ENCODE data around the gene BMERB1. TPM values are rescaled to one million over a fixed set of nuclear protein-coding genes. Genes with fewer than 3 reads are reported as not detected.
A peak's percentile ranks its signal among the peaks of the same experiment; 100 is the strongest.
"Not testable (repeated sequence)": the region's sequence is repeated elsewhere in the genome, so short reads cannot be mapped to it uniquely, and the experiment has no call there.

The BMERB1 gene
- total RNA-seq, 1 donor from 2014 or later: 75.3 TPM

DNA sequence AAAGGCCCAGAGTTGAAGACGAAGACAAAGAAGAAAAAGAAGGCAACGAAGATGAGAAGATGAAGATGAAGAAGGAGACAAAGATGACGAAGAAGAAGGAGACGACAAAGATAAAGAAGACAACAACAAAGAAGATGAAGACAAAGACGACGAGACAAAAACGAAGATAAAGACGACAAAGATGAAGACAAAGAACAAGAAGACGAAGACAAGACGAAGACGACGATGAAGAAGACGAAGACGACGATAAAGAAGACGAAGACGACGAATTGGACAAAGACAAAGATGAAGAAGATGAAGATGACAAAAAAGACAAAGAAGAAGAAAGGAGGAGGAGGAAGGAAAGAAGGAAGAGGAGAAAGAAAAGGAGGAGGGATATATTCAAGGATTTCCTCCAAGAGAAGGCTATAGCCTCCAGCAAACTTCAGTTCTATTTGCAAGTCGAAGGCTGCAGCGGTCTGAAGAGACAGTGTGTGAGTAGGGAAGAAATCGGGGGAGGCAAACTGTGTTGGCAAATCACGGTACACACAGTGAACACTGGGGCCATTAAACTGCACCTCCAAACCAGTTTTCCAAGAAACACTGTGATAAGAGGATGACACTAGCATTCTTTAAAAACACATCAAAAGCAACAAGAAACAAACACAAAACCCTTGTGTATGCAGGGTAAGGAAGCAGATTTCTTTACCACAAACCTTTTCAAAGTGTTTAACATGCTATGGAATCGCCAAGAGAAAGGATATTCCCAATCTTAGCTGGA lies 168.1 kb downstream of the BMERB1 start:
- Histone ChIP-seq H3K9me3 (replicated peaks) (no peaks in the 10 kb centered on the region), H3K27ac (replicated peaks) (no peak overlapping the region), H3K27me3 (ENCODE audit: low read depth) (no peaks in the 10 kb centered on the region), H3K36me3 (peaks cover 93% of the 10 kb centered on the region), H3K4me1 (peaks cover 21% of the 10 kb centered on the region), H3K4me3 (no peak overlapping the region)
- no peak for DNase-seq
- TF ChIP-seq, protein P1, sequence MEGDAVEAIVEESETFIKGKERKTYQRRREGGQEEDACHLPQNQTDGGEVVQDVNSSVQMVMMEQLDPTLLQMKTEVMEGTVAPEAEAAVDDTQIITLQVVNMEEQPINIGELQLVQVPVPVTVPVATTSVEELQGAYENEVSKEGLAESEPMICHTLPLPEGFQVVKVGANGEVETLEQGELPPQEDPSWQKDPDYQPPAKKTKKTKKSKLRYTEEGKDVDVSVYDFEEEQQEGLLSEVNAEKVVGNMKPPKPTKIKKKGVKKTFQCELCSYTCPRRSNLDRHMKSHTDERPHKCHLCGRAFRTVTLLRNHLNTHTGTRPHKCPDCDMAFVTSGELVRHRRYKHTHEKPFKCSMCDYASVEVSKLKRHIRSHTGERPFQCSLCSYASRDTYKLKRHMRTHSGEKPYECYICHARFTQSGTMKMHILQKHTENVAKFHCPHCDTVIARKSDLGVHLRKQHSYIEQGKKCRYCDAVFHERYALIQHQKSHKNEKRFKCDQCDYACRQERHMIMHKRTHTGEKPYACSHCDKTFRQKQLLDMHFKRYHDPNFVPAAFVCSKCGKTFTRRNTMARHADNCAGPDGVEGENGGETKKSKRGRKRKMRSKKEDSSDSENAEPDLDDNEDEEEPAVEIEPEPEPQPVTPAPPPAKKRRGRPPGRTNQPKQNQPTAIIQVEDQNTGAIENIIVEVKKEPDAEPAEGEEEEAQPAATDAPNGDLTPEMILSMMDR (IDR thresholded peaks at IDR 0.05; ENCODE audit: borderline replicate concordance): no peak
- intact Hi-C loops (cut with micrococcal nuclease): no loop called here

DNA sequence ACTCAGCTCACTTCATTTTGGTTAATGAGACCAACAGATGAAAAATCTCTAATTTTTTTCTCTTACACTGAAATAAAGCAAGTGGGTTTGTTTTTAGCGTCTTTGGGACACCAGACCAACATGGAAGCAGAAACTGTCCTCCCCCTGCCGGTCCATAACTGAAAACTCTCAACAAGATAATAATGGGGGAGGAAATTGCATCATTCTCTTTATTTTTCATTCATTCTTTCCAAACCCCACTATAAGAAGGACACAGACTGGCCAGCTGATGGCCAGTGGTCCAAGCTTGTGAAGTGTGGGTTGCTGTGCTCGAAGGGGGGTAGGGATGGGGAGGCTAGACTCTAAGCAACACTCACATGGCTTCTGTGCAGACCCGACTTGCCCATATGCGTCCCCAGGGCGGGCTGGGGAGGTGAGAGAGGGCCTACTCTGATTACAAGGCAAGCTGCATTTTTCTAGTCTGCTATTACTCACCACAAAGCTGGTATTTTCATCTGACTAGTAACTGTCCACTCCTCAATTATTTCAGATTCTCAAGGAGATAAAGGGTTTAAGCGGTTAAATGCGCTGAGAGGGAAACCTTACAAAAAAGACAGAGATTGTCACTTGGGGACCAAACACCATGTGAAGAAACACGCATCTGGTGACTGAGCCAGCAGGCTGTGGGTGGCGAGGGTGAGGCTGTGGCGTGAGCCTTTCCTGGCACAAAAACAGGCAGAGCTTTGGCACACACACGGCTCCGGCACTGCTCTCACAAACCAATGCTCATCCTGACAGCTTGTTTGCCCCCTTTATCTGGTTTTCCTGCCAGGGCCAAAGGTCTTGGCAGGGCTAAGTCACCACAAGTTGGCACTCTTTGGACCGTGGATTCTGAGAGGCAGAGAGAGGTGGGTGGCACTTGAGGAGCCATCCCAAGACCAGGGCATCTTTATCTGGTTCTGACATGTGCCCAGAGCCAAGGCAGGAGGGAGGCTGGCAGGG lies 170.4 kb downstream of the BMERB1 start:
- H3K27ac ChIP-seq (replicated peaks): no peak overlapping the region
- no peak for DNase-seq
- H3K4me1 ChIP-seq: peaks cover 29% of the 10 kb centered on the region
- intact Hi-C loops (cut with micrococcal nuclease): no loop called here
- H3K9me3 ChIP-seq (replicated peaks): no peaks in the 10 kb centered on the region
- H3K27me3 ChIP-seq (ENCODE audit: low read depth): no peaks in the 10 kb centered on the region
- no peak overlapping the region for H3K4me3 ChIP-seq
- peaks cover 91% of the 10 kb centered on the region for H3K36me3 ChIP-seq
- TF ChIP-seq, protein P1 (IDR thresholded peaks at IDR 0.05; ENCODE audit: borderline replicate concordance): no peak

DNA sequence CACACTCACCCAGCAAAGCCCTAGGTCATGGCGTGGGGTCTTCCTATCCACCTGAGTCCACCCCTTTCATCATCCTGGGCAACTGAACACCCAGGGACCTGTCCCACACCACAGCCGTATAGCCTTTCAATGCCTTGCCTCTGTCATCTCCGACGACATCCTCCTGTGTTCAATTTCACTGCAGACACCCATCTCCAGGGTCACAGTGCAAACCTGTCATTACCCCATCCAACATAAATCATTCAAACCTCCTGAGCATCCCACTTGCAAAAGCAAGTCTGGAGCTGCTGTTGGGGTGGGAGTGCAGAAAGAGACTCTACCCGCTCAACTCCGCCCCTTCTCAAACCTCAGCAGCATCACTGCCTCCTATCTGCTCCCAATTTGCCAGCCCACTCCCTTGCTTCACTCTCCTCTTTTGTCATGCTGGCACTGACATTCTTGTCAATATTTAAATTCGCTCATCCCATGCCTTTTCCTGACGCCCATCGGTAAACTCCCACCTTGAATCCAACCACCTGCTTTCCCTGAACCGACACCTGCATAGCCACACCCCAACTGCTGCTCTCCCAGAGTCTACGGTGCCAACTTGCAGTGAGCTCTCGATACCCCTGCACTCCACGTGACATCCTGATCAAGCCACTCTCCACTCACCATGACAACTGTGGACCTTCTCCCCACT lies 171.6 kb downstream of the BMERB1 start:
- Histone ChIP-seq H3K9me3 (replicated peaks) (no peaks in the 10 kb centered on the region), H3K4me1 (peaks cover 29% of the 10 kb centered on the region), H3K27ac (replicated peaks) (no peak overlapping the region), H3K36me3 (peaks cover 91% of the 10 kb centered on the region), H3K4me3 (no peak overlapping the region), H3K27me3 (ENCODE audit: low read depth) (no peaks in the 10 kb centered on the region)
- TF ChIP-seq, protein P1 (IDR thresholded peaks at IDR 0.05; ENCODE audit: borderline replicate concordance): no peak
- no peak for DNase-seq
- intact Hi-C loops (cut with micrococcal nuclease): no loop called here

DNA sequence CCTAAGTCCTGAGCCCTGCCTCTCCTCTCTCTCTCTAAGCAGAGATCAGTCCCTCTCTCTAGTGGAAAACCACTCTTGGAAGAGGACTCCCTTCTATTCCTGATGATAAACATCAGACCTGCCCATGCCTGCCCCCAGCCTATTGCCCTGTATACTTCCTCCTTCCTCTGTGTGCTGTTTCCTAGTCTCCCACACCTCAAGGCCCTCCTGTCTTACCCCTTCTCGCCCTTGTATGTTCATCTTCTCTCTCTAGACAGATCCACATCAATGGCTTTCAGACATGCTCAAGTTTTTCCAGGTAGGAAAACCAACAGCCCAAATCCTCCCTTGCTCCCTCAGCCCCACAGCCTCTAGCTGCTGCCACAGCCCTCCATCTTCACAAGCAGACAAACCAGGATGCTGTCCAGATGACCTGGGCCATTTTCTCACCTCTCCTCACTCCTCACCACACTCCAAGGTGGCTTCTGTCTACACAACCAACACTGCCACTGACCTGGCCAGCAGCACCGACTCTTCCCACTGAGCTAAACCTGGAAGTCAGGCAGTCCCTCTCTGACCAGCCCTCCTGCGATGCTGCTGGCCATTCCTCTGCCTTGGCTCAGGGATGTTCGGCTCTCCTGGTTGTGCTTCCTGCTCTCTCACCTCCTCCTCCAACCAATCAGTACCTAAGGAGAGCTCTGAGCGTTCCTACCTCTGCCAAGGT lies 172.3 kb downstream of the BMERB1 start:
- intact Hi-C loops (cut with micrococcal nuclease): no loop called here
- Histone ChIP-seq H3K9me3 (replicated peaks) (no peaks in the 10 kb centered on the region), H3K27ac (replicated peaks) (peak overlapping the region; percentile 85), H3K36me3 (peaks cover 91% of the 10 kb centered on the region), H3K4me3 (no peak overlapping the region), H3K4me1 (peaks cover 29% of the 10 kb centered on the region), H3K27me3 (ENCODE audit: low read depth) (no peaks in the 10 kb centered on the region)
- DNase-seq: no peak
- TF ChIP-seq, protein P1 (IDR thresholded peaks at IDR 0.05; ENCODE audit: borderline replicate concordance): no peak

DNA sequence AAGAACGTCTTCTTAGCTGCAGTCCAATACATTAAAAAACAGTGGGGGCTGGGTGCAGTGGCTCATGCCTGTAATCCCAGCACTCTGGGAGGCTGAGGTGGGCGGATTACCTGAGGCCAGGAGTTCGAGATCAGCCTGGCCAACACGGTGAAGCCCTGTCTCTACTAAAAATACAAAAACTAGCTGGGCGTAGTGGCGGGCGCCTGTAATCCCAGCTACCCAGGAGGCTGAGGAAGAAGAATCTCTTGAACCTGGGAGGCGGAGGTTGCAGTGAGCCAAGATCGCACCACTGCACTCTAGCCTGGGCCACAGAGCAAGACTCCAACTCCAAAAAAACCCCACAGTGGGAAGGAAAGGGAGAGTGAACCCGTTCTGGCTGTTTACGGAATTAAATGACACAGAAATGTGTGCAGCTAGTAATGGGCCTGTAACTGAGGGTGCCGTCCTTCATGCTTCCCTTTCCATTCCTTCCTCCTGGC lies 172.9 kb downstream of the BMERB1 start:
- H3K27me3 ChIP-seq (ENCODE audit: low read depth); intact Hi-C loops (cut with micrococcal nuclease); DNase-seq; H3K9me3 ChIP-seq (replicated peaks); H3K4me3 ChIP-seq: not testable (repeated sequence)
- H3K36me3 ChIP-seq: peaks cover 91% of the 10 kb centered on the region
- peak overlapping the region; percentile 85 for H3K27ac ChIP-seq (replicated peaks)
- H3K4me1 ChIP-seq: peaks cover 29% of the 10 kb centered on the region
